Left lobe of liver (tissue), 2 donors: Measurements from ENCODE around the gene USP24. TPM values are rescaled to one million over a fixed set of nuclear protein-coding genes. Genes with fewer than 3 reads are reported as not detected.
"Not testable (repeated sequence)": the region's sequence is repeated elsewhere in the genome, so short reads cannot be mapped to it uniquely, and the experiment has no call there.

Experiments
- ATAC-seq: fragments of 200-7000 bp; cut with Tn5 transposase; one replicate; pipeline ENCODE4 v1.9.1; 2020; ENCODE audit warnings: mild to moderate bottlenecking, moderate library complexity
- DNase-seq: peaks from one replicate; pipeline ENCODE4 v3.0.0-alpha.2; 2020; ENCODE audit warnings: low spot score
- total RNA-seq: library from RNA; stranded (reverse); gene quantifications from one replicate; pipeline ENCODE4 v1.2.1, GENCODE V29; 2021
- donor health status: DM: no; HTN: no; CAD: no; lungs with moderate emphysema.
- donor health status: DM: no; HTN: yes; CAD: no.

Gene USP24
- total RNA-seq, 1 donor from 2014 or later, result 17.7 TPM

GRCh38 chr1:55043011-55043410 is 172.2 kb downstream of the USP24 start:
- ATAC-seq (no peak), DNase-seq (no peak)

DNA sequence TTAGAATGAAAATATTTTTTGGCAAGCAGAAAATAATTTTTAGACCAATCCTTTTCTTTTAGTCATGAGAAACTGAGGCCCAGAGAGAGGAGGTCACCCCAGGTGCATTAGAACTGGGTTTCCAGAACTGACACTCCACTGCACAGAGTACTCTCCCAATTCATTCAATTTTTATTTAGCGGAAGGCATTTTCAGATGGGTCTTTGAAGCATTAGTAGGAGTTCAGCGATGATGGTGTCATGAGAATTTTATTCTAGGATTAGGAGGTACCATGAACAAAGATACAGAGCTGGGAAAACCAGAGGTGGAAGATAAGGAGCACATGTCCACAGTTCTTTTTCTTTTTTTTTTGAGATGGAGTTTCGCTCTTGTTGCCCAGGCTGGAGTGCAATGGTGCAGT is 173.6 kb downstream of the USP24 start:
- ATAC-seq (no peak), DNase-seq (no peak)

- ATAC-seq (no peak), DNase-seq (no peak)
Measured at GRCh38 chr1:55040933-55041494, 174.2 kb downstream of the USP24 start.

GRCh38 chr1:55040083-55040932 is 174.9 kb downstream of the USP24 start:
- ATAC-seq (peak; percentile 20), DNase-seq (no peak)

DNA sequence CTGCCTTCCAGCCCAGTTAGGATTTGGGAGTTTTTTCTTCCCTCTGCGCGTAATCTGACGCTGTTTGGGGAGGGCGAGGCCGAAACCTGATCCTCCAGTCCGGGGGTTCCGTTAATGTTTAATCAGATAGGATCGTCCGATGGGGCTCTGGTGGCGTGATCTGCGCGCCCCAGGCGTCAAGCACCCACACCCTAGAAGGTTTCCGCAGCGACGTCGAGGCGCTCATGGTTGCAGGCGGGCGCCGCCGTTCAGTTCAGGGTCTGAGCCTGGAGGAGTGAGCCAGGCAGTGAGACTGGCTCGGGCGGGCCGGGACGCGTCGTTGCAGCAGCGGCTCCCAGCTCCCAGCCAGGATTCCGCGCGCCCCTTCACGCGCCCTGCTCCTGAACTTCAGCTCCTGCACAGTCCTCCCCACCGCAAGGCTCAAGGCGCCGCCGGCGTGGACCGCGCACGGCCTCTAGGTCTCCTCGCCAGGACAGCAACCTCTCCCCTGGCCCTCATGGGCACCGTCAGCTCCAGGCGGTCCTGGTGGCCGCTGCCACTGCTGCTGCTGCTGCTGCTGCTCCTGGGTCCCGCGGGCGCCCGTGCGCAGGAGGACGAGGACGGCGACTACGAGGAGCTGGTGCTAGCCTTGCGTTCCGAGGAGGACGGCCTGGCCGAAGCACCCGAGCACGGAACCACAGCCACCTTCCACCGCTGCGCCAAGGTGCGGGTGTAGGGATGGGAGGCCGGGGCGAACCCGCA is 175.7 kb downstream of the USP24 start, which contains the start of gene PCSK9:
PCSK9 (plus strand) TSS at position 207 of the 741 bp plus-strand sequence; CDS start at position 497, 290 bp downstream.
- ATAC-seq (peak; percentile 76), DNase-seq (peak; percentile 93)

DNA sequence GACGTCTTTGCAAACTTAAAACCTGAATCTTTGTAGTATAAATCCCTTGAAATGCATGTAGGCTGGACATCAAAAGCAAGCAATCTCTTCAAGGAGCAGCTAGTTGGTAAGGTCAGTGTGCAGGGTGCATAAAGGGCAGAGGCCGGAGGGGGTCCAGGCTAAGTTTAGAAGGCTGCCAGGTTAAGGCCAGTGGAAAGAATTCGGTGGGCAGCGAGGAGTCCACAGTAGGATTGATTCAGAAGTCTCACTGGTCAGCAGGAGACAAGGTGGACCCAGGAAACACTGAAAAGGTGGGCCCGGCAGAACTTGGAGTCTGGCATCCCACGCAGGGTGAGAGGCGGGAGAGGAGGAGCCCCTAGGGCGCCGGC is 176.2 kb downstream of the USP24 start:
- ATAC-seq, result no peak
- no peak for DNase-seq

DNA sequence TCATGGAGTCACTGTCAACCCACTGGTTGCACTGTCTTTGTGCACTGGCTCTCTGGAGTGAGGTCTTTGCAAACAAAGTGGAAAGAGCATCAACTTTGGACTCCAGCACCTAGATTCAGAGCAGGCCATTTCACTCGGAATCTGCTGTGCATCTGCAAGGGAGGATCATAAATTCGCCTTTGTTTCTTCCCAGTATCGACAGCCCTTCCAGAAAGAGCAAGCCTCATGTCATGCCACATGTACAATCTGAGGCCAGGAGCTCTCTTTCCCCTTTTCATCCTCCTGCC is 176.7 kb downstream of the USP24 start:
- DNase-seq (no peak), ATAC-seq (peak; percentile 14)

DNA sequence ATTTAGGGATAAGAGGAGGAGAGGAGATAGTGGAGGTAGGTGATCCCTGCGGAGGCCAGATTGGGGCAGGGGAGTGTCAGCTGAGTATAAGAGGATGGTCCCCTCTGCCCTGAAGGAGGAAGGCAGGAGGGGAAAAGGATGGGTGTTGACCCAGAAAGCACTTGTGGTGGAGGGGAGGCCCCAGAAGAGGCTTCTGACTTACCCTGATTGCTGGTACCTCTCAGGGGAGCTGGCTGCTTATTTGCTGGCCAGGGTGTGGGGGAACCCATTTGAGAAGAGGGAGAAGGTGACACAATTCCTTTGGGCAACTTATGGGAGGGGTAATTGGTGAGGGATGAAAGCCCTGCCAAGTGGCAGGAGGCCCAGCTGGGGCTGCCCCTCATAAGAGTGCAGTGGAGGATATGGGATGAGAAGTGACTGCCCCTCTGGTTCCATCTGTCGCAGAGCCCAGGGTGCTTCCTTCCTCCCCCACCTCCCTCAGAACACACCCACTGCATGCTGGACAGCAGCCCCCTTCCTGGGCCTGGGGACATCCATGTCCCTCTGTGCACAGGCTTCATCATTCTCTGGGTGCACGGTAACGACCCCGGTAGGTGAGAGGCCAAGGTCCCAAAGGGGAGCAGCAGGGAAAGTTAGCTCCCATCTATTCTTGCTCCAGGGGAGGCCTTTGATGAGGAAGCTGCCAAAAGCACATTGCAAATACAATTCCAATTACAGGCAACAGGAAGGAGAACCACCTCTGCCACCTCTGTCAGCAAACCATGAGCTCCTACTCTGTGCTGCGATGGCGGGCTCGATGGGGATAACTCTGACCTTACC is 177.2 kb downstream of the USP24 start:
- no peak for ATAC-seq
- no peak for DNase-seq

- DNase-seq, result no peak
- peak; percentile 5 for ATAC-seq
Measured at GRCh38 chr1:55035904-55036303, 179.3 kb downstream of the USP24 start.

- DNase-seq, result no peak
Measured at GRCh38 chr1:55034476-55035133, 180.6 kb downstream of the USP24 start.

GRCh38 chr1:55033265-55033614 is 181.9 kb downstream of the USP24 start:
- DNase-seq (no peak), ATAC-seq (peak; percentile 60)

More at GRCh38 chr1:55034476-55035133, 180.6 kb downstream of the USP24 start:
- ATAC-seq, result no peak

DNA sequence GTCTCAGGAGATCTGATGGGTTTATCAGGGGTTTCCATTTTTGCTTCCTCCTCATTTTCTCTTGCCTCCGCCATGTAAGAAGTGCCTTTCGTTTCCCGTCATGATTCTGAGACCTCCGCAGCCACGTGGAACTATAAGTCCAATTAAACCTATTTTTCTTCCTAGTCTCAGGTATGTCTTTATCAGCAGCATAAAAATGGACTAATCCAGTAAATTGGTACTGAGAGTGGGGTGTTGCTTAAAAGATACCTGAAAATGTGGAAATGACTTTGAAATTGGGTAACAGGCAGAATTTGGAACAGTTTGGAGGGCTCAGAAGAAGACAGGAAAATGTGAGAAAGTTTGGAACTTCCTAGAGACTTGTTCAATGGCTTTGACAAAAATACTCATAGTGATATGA is 184.1 kb downstream of the USP24 start:
- not testable (repeated sequence) for ATAC-seq, DNase-seq

- not testable (repeated sequence) for DNase-seq, ATAC-seq
Measured at GRCh38 chr1:55026682-55027081, 188.5 kb downstream of the USP24 start.

- not testable (repeated sequence) for DNase-seq, ATAC-seq
Measured at GRCh38 chr1:55024163-55024562, 191.0 kb downstream of the USP24 start.

- peak; percentile 100 for ATAC-seq
- DNase-seq, result peak; percentile 89
Measured at GRCh38 chr1:55021942-55022546, 193.1 kb downstream of the USP24 start.

DNA sequence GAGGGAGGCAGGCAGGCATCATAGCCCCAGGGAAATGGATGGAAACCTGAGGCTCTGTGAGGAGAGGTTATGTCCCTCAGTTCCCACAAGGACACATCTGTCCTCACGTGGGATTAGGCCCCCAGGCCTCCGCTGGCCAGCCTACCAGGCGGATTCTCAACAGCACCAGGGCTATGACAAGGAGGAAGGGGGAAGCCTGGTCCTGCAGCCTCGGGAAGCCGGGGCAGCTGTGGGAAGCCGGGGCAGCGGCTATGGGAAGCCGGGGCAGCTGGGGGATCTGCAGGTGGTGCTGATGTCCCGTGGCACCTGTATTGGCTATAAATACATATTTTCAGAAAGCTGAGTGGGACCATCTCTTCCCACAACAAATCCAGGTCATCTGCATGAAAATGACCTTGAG is 196.8 kb downstream of the USP24 start:
- no peak for DNase-seq
- ATAC-seq, result no peak
